Left lung (tissue), 10 donors: ENCODE measurements around the gene EIF1B. TPM values are rescaled to one million over a fixed set of nuclear protein-coding genes. Genes with fewer than 3 reads are reported as not detected.

ENCODE experiments used
- ATAC-seq: fragments of 200-7000 bp; cut with Tn5 transposase; one replicate; pipeline ENCODE4 v1.9.1; 2020; ENCODE audit warnings: moderate library complexity
- DNase-seq, 4 donors: peaks; one replicate each; pipeline ENCODE4 v3.0.0-alpha.2; 2013 to 2020
- H3K27ac ChIP-seq, 2 donors: fragments of 200-600 bp; sonication (generic) in 1 of 2; one replicate each; pipeline versions ENCODE4 v1.5.0 to v1.8.0; 2020 to 2021
- H3K27me3 ChIP-seq, 2 donors: fragments of 200-600 bp; sonication (generic) in 1 of 2; one replicate each; pipeline versions ENCODE4 v1.5.0 to v1.8.0; 2020 to 2021
- H3K36me3 ChIP-seq, 2 donors: fragments of 200-600 bp; sonication (generic) in 1 of 2; one replicate each; pipeline versions ENCODE4 v1.5.0 to v1.8.0; 2020 to 2021
- H3K4me1 ChIP-seq, 2 donors: fragments of 200-600 bp; one replicate each; pipeline ENCODE4 v1.8.0; 2021
- H3K4me3 ChIP-seq, 2 donors: fragments of 200-600 bp; sonication (generic) in 1 of 2; one replicate each; pipeline versions ENCODE4 v1.5.0 to v1.8.0; 2020 to 2021; ENCODE audit warnings: mild to moderate bottlenecking in 1 of 2
- H3K9me3 ChIP-seq, 2 donors: fragments of 200-600 bp; sonication (generic) in 1 of 2; one replicate each; pipeline versions ENCODE4 v1.5.0 to v1.8.0; 2020 to 2021
- CTCF ChIP-seq, 2 donors: fragments of 200-600 bp; sonication (generic) in 1 of 2; IDR thresholded peaks; one replicate each; pipeline versions ENCODE4 v1.5.0 to v1.8.0; 2021; ENCODE audit warnings: antibody characterized with exemption in 2 of 2
- intact Hi-C, 2 donors: fragments of 100-400 bp; cut with DNase I; formaldehyde crosslinking; loops; one replicate each; pipeline versions ENCODE4 v1.11.2 to v1.14.2; 2022
- polyA plus RNA-seq, 6 donors: library from polyadenylated mRNA; unstranded; fragments of 120-200 nt; gene quantifications; one replicate each; pipeline ENCODE4 v1.2.1, GENCODE V29; 2013; ENCODE audit not compliant: insufficient read length in 6 of 6
- total RNA-seq, 2 donors: library from RNA; stranded (reverse); fragmentation: NEBNext Ultra II Directional; extraction: Animal tissue kit (Norgen Biotek cat#: 25700); gene quantifications; one replicate each; pipeline ENCODE4 v1.2.1, GENCODE V29; 2021
- donor health status: DM: no; HTN: yes; CAD: no.
- donor health status: DM: no; HTN: no; CAD: no.

The EIF1B gene
- total and polyA plus RNA-seq, 8 donors = 37.7 to 107 (median 98.4) TPM

- no peak for TF ChIP-seq CTCF (IDR thresholded peaks at IDR 0.05)
- no peak for DNase-seq
- ATAC-seq = no peak
- H3K9me3 ChIP-seq = peaks cover 0 to 12% of the 10 kb centered on the region in 2 donors
- H3K27me3 ChIP-seq = no peaks in the 10 kb centered on the region
- H3K36me3 ChIP-seq = no peaks in the 10 kb centered on the region
- intact Hi-C loops = no loop called here
- H3K4me3 ChIP-seq = no peak overlapping the region
- no peak overlapping the region for H3K27ac ChIP-seq
- no peaks in the 10 kb centered on the region for H3K4me1 ChIP-seq
These were observed 45.9 kb downstream of the EIF1B start for GRCh38 chr3:40355410-40355809.

DNA sequence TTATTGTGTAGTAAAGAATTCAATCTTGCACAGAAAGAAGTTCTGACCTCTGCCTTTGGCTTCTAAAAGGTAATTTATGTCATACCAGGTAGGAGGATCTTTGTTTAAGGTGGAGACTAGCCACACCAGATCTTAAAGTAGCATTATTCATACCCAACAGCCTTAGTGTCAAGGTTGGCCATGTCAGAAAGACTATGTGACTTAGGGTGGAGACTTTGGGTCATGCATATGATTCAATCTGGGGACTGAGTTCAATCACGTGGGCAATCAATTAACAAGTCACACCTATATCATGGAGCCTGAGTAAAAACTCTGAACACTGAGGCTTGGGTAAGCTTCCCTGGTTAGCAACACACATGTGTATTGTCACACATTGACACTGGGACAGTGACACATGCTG, 48.9 kb downstream of the EIF1B start:
- ATAC-seq (no peak), DNase-seq (no peak)
- Histone ChIP-seq H3K27ac (no peak overlapping the region), H3K27me3 (no peaks in the 10 kb centered on the region), H3K36me3 (no peaks in the 10 kb centered on the region), H3K9me3 (peaks cover 0 to 5% of the 10 kb centered on the region in 2 donors), H3K4me1 (no peaks in the 10 kb centered on the region), H3K4me3 (no peak overlapping the region)
- TF ChIP-seq CTCF (IDR thresholded peaks at IDR 0.05) = no peak
- intact Hi-C loops = no loop called here

Other genes with a start within 250 kb of the EIF1B start
- gene ENTPD3, start 77.5 kb downstream of the EIF1B start, total RNA-seq = 1 to 10 TPM; 4.5 to 7.5 TPM
- gene ENTPD3, start 77.5 kb downstream of the EIF1B start, polyA plus RNA-seq = 10 to 100 TPM in 3 of 6 donors, 1 to 10 TPM in 3; 6.1 to 11.9 (median 9.8) TPM
- 1,000 to 10,000 TPM; 1,295 to 1,533 TPM for gene RPL14, start 147.6 kb downstream of the EIF1B start, total RNA-seq
- 1,000 to 10,000 TPM; 1,728 to 1,922 (median 1,814) TPM for gene RPL14, start 147.6 kb downstream of the EIF1B start, polyA plus RNA-seq
- gene ZNF619, start 167.4 kb downstream of the EIF1B start, total RNA-seq = 1 to 10 TPM; 6.9 TPM
- 1 to 10 TPM; 6.4 to 8.7 (median 7.6) TPM for gene ZNF619, start 167.4 kb downstream of the EIF1B start, polyA plus RNA-seq
- gene ZNF620, start 196.3 kb downstream of the EIF1B start, total RNA-seq = 1 to 10 TPM; 5.5 to 6.0 TPM
- gene ZNF620, start 196.3 kb downstream of the EIF1B start, polyA plus RNA-seq = 10 to 100 TPM in 2 of 6 donors, 1 to 10 TPM in 4; 7.3 to 10.5 (median 9.1) TPM
- gene ZNF621, start 215.3 kb downstream of the EIF1B start, total RNA-seq = 10 to 100 TPM; 17.6 to 22.6 TPM
- 10 to 100 TPM; 33.1 to 37.0 (median 35.0) TPM for gene ZNF621, start 215.3 kb downstream of the EIF1B start, polyA plus RNA-seq